Astrocyte (in vitro differentiated cells and primary cell): ENCODE data around the gene BLOC1S5. TPM values are rescaled to one million over a fixed set of nuclear protein-coding genes. Genes with fewer than 3 reads are reported as not detected.

ENCODE experiments used
- DNase-seq: peaks from one replicate; pipeline ENCODE4 v3.0.0-alpha.2; 2010; ENCODE audit warnings: low read depth
- FAIRE-seq: peaks from 2 replicates; lab custom pipeline; 2011; peaks lifted over from hg19 to GRCh38; lab: Jason Lieb, UNC
- H2AFZ ChIP-seq: 2 replicates; pipeline ENCODE4 v1.6.0; 2012; ENCODE audit warnings: low read depth, low read length, inconsistent platforms
- H3K27ac ChIP-seq: 2 replicates; pipeline ENCODE4 v1.5.1; 2011; ENCODE audit warnings: low read depth, low read length, inconsistent platforms
- H3K27me3 ChIP-seq: 2 replicates; pipeline ENCODE4 v1.6.0; 2011; ENCODE audit warnings: low read length, inconsistent platforms; ENCODE audit not compliant: insufficient read depth
- H3K36me3 ChIP-seq: 2 replicates; pipeline ENCODE4 v1.5.1; 2011; ENCODE audit warnings: low read length, inconsistent platforms; ENCODE audit not compliant: insufficient read depth
- H3K4me1 ChIP-seq: 2 replicates; pipeline ENCODE4 v1.5.1; 2011; ENCODE audit warnings: low read length, inconsistent platforms; ENCODE audit not compliant: insufficient read depth
- H3K4me2 ChIP-seq: 2 replicates; pipeline ENCODE4 v1.6.0; 2012; ENCODE audit warnings: low read length, inconsistent platforms
- H3K4me3 ChIP-seq: 2 replicates; pipeline ENCODE4 v1.5.1; 2011; ENCODE audit warnings: low read depth, mild to moderate bottlenecking, low read length, inconsistent platforms; ENCODE audit not compliant: insufficient read depth
- H3K79me2 ChIP-seq: 2 replicates; pipeline ENCODE4 v1.6.0; 2012; ENCODE audit warnings: mild to moderate bottlenecking, low read length, inconsistent platforms; ENCODE audit not compliant: insufficient read depth
- H3K9ac ChIP-seq: 2 replicates; pipeline ENCODE4 v1.6.0; 2012; ENCODE audit warnings: mild to moderate bottlenecking, low read length, inconsistent platforms
- H3K9me3 ChIP-seq: 2 replicates; pipeline ENCODE4 v1.5.1; 2012; ENCODE audit warnings: low read depth, mild to moderate bottlenecking, low read length, inconsistent platforms; ENCODE audit not compliant: insufficient read depth
- H4K20me1 ChIP-seq: 2 replicates; pipeline ENCODE4 v1.6.0; 2012; ENCODE audit warnings: low read length, inconsistent platforms; ENCODE audit not compliant: insufficient read depth
- H3K27ac Mint-ChIP-seq: one replicate; pipeline ENCODE4 v1.8.0; 2021; ENCODE audit warnings: mild to moderate bottlenecking, mixed read lengths; ENCODE audit not compliant: unreplicated experiment
- H3K27me3 Mint-ChIP-seq: one replicate; pipeline ENCODE4 v1.8.0; 2021; ENCODE audit warnings: low read depth, mixed read lengths; ENCODE audit not compliant: unreplicated experiment
- H3K36me3 Mint-ChIP-seq: one replicate; pipeline ENCODE4 v1.8.0; 2021; ENCODE audit warnings: low read depth, mixed read lengths; ENCODE audit not compliant: unreplicated experiment
- H3K4me1 Mint-ChIP-seq: one replicate; pipeline ENCODE4 v1.8.0; 2021; ENCODE audit warnings: low read depth, mixed read lengths; ENCODE audit not compliant: unreplicated experiment
- H3K4me3 Mint-ChIP-seq: one replicate; pipeline ENCODE4 v1.8.0; 2021; ENCODE audit warnings: mild to moderate bottlenecking, moderate library complexity, mixed read lengths; ENCODE audit not compliant: unreplicated experiment
- H3K9me3 Mint-ChIP-seq: one replicate; pipeline ENCODE4 v1.8.0; 2021; ENCODE audit warnings: mild to moderate bottlenecking, mixed read lengths; ENCODE audit not compliant: unreplicated experiment
- CTCF ChIP-seq: IDR thresholded peaks from 2 replicates; pipeline ENCODE4 v1.5.1; 2011; ENCODE audit warnings: low read depth, mild to moderate bottlenecking, inconsistent platforms, low read length, moderate library complexity; ENCODE audit not compliant: insufficient read depth
- EZH2 ChIP-seq: IDR thresholded peaks from 2 replicates; pipeline ENCODE4 v1.6.1; 2012; ENCODE audit warnings: mild to moderate bottlenecking, low read length, inconsistent platforms; ENCODE audit not compliant: insufficient read depth
- total RNA-seq: library from RNA; stranded (reverse); gene quantifications from 2 replicates; pipeline ENCODE4 v1.2.1, GENCODE V29; 2021

The BLOC1S5 gene
- total RNA-seq, 1 donor from 2014 or later, result 8.2 TPM

GRCh38 chr6:8026800-8027199, 37.4 kb downstream of the BLOC1S5 start:
- Histone ChIP-seq H3K27me3 (no peaks in the 10 kb centered on the region), H3K79me2 (peaks cover 11% of the 10 kb centered on the region), H4K20me1 (no peaks in the 10 kb centered on the region), H3K4me3 (no peak overlapping the region), H3K4me2 (no peak overlapping the region), H3K36me3 (no peaks in the 10 kb centered on the region), H3K4me1 (no peaks in the 10 kb centered on the region), H3K9me3 (no peaks in the 10 kb centered on the region), H3K9ac (no peak overlapping the region), H3K27ac (no peak overlapping the region), H2AFZ (no peak overlapping the region)
- TF ChIP-seq EZH2 (no peak), CTCF (no peak)
- H3K36me3 Mint-ChIP-seq, result no peaks in the 10 kb centered on the region
- no peak overlapping the region for H3K27ac Mint-ChIP-seq
- H3K9me3 Mint-ChIP-seq, result peaks cover 4% of the 10 kb centered on the region
- DNase-seq (no peak), FAIRE-seq (no peak)
- H3K4me3 Mint-ChIP-seq, result no peak overlapping the region
- no peaks in the 10 kb centered on the region for H3K27me3 Mint-ChIP-seq
- H3K4me1 Mint-ChIP-seq, result peaks cover 33% of the 10 kb centered on the region

GRCh38 chr6:8025191-8025590, 39.0 kb downstream of the BLOC1S5 start:
- H3K9me3 ChIP-seq, result no peaks in the 10 kb centered on the region
- no peaks in the 10 kb centered on the region for H3K36me3 ChIP-seq
- no peak overlapping the region for H3K9ac ChIP-seq
- Mint-ChIP-seq H3K36me3 (no peaks in the 10 kb centered on the region), H3K27me3 (no peaks in the 10 kb centered on the region), H3K4me3 (no peak overlapping the region), H3K4me1 (peaks cover 33% of the 10 kb centered on the region), H3K27ac (no peak overlapping the region), H3K9me3 (no peaks in the 10 kb centered on the region)
- no peak for FAIRE-seq
- H3K27me3 ChIP-seq, result no peaks in the 10 kb centered on the region
- no peak overlapping the region for H3K4me2 ChIP-seq
- no peaks in the 10 kb centered on the region for H3K4me1 ChIP-seq
- peaks cover 3% of the 10 kb centered on the region for H3K79me2 ChIP-seq
- H2AFZ ChIP-seq, result no peak overlapping the region
- no peak overlapping the region for H3K4me3 ChIP-seq
- no peak for DNase-seq
- no peak overlapping the region for H3K27ac ChIP-seq
- H4K20me1 ChIP-seq, result no peaks in the 10 kb centered on the region
- TF ChIP-seq CTCF, result no peak
- TF ChIP-seq EZH2, result no peak

GRCh38 chr6:8023638-8024037, 40.6 kb downstream of the BLOC1S5 start:
- Histone ChIP-seq H3K4me1 (no peaks in the 10 kb centered on the region), H4K20me1 (no peaks in the 10 kb centered on the region), H3K4me2 (no peak overlapping the region), H2AFZ (no peak overlapping the region), H3K9me3 (no peaks in the 10 kb centered on the region), H3K9ac (no peak overlapping the region), H3K36me3 (no peaks in the 10 kb centered on the region), H3K79me2 (no peaks in the 10 kb centered on the region), H3K27ac (no peak overlapping the region), H3K4me3 (no peak overlapping the region), H3K27me3 (no peaks in the 10 kb centered on the region)
- no peaks in the 10 kb centered on the region for H3K27me3 Mint-ChIP-seq
- DNase-seq, result no peak
- no peaks in the 10 kb centered on the region for H3K36me3 Mint-ChIP-seq
- FAIRE-seq, result no peak
- peaks cover 20% of the 10 kb centered on the region for H3K4me1 Mint-ChIP-seq
- H3K4me3 Mint-ChIP-seq, result no peak overlapping the region
- no peaks in the 10 kb centered on the region for H3K9me3 Mint-ChIP-seq
- no peak overlapping the region for H3K27ac Mint-ChIP-seq
- TF ChIP-seq CTCF (no peak), EZH2 (no peak)
